Raji (cell line): ENCODE results near the gene CAMK1G.

Experiments used
- POLR2A ChIP-seq: IDR thresholded peaks from 2 replicates; pipeline ENCODE4 v1.6.1; 2011; ENCODE audit warnings: low read depth, low read length, control low read depth; ENCODE audit not compliant: insufficient read depth

CAMK1G gene

DNA sequence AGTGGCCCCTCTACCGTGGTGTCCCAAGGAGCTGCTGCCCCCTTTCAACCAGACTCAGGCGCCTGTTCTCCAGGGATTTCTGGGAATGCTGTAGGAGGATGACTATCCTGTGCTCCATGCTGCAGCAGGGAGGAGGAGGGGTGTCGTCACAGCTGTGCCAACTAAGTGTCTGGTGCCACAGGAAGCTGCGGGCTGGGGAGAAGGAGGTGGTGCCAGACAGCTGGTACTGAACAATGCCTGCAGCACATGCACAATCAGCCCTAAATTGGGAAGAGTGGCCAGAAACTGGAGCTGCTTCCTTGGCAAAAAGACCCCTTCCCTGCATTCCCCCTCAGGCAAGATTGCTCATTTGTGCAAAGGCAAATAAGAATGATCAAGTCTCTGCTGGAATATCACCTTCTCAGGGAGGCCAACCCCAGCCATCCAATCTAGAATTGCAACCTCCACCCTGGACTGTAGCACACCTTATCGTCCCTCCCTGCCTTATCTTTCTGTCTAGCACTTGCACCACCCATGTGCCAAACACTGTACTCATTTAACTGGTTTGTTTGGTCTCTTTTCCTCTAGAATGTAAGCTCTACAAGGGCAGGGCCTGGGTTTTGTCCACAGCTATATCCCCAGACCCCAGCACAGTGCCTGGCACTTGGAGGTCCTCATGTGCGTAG is 35.4 kb downstream of the CAMK1G start:
- no peak for TF ChIP-seq POLR2A

DNA sequence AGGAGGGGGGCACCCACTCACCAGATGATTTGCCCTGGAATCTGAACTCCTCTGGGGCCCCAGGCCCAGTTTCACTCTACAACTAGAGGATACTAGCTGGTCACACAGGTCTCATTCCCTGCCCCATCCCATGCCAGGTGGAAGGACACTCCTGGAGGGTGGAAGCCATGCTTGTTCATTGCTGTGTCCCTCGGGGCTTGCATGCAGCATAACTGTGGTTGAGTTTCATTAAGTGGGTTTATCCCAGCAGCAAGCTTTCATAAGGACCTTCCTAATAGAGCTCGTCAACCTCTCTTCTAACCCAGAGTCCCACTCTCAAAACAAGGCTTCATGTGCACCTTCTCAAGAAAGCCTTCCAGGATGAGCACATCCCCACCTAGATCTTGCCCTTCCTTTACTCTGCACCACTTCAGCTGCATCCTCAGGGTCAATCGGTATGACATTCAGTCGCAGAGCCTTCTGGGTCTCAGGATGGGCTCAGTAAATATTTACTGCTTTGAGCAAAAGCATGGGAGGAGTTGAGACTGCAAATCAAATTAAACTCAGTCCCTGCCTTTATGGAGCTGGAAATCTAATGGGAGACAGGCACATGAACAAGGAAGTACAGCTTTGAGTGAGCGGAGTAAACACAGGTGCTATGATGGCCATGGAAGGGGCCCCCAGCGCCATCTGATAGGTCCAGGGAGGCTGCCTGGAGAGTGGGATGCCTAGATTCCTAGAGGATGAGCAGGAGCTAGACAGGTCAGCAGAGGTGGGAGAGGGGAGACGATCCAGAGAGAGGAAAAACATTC is 36.4 kb downstream of the CAMK1G start:
- TF ChIP-seq POLR2A, result no peak

DNA sequence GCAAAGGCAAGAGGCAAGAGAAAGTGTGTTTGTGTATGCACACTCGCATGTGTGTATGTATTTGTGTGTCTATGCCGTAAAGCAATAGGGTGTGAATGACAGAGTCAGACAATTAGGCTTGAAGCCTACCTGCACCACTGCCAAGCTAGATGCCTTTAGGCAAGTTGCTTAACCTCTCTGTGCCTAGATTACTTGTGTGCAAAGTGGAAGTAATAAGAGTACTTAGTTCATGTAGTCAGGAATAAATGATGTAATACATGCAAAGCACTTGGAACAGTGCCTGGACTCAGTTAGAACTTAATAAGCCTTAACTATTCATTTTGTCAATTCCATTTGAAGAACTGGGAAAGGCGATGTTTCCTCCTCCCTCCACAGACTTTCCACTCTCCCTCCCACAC is 37.0 kb downstream of the CAMK1G start:
- no peak for TF ChIP-seq POLR2A

- TF ChIP-seq POLR2A, result no peak
Measured at GRCh38 chr1:209621286-209621685, 37.8 kb downstream of the CAMK1G start.

DNA sequence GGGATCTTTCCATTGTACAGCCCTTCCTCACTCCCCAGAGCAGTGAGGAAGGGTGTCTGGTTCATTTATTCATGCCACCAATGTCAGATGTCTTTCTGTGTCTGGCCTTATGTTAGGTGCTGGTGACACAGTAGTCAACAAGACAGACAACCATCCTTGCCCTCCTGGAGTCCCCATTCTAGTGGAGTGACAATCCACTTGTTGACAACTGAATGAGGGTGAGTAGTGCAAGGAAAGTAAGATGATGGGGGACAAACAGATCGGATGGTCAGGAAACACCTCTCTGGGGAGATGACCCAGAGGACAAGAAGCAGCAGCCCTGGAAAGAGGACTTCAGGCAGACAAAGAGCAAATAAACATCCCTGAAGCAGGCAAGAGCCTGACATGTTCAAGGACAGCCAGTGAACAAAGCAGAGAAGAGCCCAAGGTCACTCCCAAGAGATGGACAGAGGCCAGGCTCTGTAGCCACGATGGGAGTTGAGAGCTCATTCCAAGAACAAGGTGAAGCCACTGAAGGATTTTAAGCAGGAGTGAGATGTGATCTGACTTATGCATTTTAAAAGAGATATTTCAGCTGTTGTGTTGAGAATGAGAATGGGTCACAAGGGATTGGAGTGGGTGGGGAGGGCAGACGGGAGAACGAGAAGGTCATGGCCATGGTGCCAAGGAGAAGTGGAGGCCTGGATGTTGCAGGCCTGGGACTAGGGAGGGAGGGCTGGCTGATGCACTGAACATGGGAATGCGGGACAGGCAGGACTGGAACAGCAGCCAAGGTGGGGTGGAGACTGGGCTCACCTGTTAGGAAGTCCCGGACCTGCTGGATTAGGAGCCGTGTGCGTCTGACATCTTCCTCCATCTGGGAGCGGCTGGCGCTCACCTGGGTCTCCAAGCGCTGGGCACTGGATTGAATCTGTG is 38.5 kb downstream of the CAMK1G start:
- no peak for TF ChIP-seq POLR2A

- no peak for TF ChIP-seq POLR2A
Measured at GRCh38 chr1:209622841-209623829, 39.6 kb downstream of the CAMK1G start.

DNA sequence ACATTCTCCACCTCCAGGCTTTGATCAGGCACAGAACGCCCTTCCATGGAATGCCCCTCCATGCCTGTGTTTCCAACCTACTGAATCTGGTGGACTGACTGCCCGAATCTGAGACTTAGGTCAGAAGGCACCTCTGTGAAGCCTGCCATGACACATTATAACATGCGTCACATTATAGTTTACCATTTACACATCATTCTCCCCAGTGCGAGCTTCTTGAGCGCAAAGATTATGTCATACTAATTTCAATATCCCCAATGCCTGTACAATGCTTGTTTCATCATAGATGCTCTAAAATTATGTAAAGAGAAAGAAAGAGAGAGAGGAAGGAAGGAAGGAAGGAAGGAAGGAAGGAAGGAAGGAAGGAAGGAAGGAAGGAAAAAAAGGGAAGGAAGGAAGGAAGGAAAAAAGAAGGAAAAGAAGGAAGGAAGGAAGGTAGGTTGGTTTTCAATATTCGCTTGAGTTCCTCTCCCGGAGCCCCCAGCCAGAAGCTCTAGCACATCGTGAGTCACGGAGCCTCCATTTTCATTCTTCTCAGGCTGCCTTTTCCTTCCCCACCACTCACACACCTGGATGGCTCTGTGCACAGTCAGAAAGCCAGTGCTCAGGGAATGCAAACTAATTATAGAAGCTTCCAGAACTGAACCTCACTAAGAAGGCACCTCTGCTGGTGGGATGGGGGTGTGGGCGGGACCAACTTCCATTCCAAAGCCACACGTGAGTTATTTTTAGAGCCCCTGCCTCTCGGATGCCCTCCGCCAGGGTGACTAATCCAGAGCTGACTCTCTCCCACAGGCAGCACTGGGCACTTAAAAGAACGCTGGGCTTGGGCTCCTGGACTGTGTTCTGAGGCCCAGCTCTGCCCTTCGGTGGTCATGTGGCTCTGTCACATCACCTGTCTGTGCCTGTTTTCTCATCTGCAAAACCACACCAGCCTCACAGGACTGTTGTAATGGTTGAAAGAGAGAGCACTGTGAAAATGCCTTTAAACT is 41.3 kb downstream of the CAMK1G start:
- no peak for TF ChIP-seq POLR2A

GRCh38 chr1:209625791-209626285 is 42.3 kb downstream of the CAMK1G start:
- TF ChIP-seq POLR2A, result no peak

DNA sequence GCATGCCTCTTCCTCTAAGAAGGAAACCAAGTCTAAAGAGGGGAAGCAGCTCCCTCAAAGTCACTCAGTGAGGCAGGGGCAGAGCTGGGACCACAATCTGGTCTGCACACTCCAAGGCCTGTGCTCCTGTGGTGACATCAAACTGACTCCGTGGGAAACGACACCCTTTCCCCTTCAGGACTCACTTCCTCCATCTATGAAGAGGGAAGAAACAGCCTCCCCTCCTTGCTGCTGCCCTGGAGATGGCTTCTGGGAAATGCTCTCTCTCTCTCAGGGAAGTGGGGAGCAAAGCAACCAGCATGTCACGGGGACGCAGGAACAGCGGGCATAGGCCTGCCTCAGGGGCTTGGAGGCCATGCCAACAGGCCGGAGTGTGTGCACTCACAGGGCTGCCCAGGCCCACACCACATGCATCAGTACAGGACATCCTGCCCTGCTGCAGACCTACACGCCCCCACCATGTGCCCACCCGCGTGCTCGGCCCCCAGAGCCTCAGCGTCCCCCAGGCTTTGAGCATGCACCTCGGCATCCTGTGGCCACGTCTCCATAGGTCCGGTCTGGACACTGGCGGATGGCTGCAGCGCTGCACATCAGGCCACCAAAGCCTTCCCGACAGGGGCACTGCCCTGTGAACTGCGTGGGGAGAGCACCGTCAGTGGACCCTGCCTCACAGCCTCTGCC is 43.0 kb downstream of the CAMK1G start:
- no peak for TF ChIP-seq POLR2A

- no peak for TF ChIP-seq POLR2A
Measured at GRCh38 chr1:209627027-209627731, 43.7 kb downstream of the CAMK1G start.

DNA sequence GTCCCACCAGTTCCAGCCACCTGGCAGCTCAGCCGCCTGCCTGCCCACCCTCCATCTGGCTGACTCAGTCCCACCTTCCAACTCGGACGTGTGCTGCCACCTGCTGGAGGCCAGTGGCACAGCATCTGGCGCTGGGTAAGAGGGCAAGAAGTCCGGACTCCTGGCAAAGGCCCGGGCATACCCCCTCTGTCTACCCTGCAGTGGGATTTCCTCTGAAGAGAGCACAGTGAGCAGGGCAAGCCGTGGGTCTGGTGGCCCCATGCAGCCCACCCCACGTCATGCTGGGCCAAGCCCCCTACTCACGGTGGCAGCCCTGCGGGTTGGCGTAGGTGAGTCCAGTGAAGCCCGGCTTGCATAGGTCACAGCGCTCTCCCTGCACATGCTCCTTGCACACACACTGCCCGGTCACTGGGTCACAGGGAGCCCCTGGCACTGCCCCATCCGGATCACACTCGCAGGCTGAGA is 44.2 kb downstream of the CAMK1G start:
- TF ChIP-seq POLR2A, result no peak
